Parathyroid adenoma (tissue), 2 donors: Measurements from ENCODE around the gene LAGE3.

Source experiments
- H2AFZ ChIP-seq: fragments of 300-600 bp; sonication (generic); one replicate; pipeline ENCODE4 v1.7.0; 2017; ENCODE audit warnings: antibody characterized with exemption, mild to moderate bottlenecking
- H3K27ac ChIP-seq: fragments of 300-600 bp; sonication (generic); one replicate; pipeline ENCODE4 v1.7.0; 2017
- H3K27me3 ChIP-seq: fragments of 300-600 bp; sonication (generic); one replicate; pipeline ENCODE4 v1.7.0; 2017; ENCODE audit warnings: low read length; ENCODE audit not compliant: control insufficient read depth, insufficient read depth
- H3K36me3 ChIP-seq: fragments of 300-600 bp; sonication (generic); one replicate; pipeline ENCODE4 v1.7.0; 2017; ENCODE audit warnings: low read length; ENCODE audit not compliant: control insufficient read depth, insufficient read depth
- H3K4me1 ChIP-seq: fragments of 300-600 bp; sonication (generic); one replicate; pipeline ENCODE4 v1.7.0; 2017; ENCODE audit warnings: control low read depth
- H3K4me2 ChIP-seq: fragments of 300-600 bp; sonication (generic); one replicate; pipeline ENCODE4 v1.7.0; 2017; ENCODE audit warnings: low read length
- H3K4me3 ChIP-seq: fragments of 300-600 bp; sonication (generic); one replicate; pipeline ENCODE4 v1.7.0; 2017; ENCODE audit warnings: low read depth, low read length
- H3K79me2 ChIP-seq: fragments of 300-600 bp; sonication (generic); one replicate; pipeline ENCODE4 v1.7.0; 2017; ENCODE audit warnings: control low read depth
- H3K9ac ChIP-seq: fragments of 300-600 bp; sonication (generic); one replicate; pipeline ENCODE4 v1.7.0; 2017; ENCODE audit warnings: mild to moderate bottlenecking
- H3K9me3 ChIP-seq: fragments of 300-600 bp; sonication (generic); one replicate; pipeline ENCODE4 v1.7.0; 2017; ENCODE audit warnings: low read length; ENCODE audit not compliant: control insufficient read depth
- TF ChIP-seq, protein P1 (sequence below): fragments of 300-600 bp; sonication (generic); IDR thresholded peaks from one replicate; pipeline ENCODE4 v1.7.0; 2017; ENCODE audit warnings: antibody characterized with exemption, mild to moderate bottlenecking
- donor health status: primary hyperparathyroidism.

LAGE3 gene

DNA sequence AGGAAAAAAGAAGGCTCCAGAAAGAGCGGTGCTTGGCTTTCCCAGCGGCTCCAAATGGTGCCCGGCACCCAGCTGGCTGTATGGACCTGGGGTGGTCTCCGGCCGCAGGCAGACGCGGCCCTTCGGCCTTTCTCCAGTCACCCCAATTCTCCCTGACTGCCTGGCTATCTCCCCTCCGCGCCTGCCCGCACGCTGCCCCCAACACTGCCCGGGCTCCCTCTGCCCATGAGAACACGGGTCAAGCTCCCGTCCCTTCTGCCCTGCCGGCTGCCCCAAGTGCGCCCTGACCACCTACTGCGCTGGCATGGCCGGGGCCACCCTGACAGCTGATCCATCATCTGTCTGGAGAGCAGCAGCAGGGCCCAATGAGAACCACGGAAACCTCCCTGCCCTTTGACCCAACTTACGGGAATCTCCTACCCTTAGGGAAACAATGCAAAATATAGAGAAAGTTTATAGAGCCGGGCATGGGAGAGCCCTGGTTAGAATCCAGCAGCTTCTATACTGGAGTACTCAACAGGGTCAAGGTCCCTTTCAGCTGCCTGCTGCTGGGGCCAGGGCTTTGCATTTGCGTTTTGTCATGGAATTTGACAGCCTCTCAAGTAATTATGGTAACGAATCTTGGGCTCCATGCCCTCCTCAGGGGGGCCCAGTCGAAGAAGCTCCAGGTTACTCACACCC, 38.2 kb upstream of the LAGE3 start:
- Histone ChIP-seq H3K4me3 (no peak overlapping the region), H3K36me3 (no peaks in the 10 kb centered on the region), H3K9ac (no peak overlapping the region), H3K4me1 (peaks cover 4% of the 10 kb centered on the region), H2AFZ (peak overlapping the region; percentile 87), H3K4me2 (no peak overlapping the region), H3K27me3 (no peaks in the 10 kb centered on the region), H3K27ac (peak overlapping the region; percentile 75), H3K79me2 (no peaks in the 10 kb centered on the region), H3K9me3 (no peaks in the 10 kb centered on the region)
- TF ChIP-seq, protein P1, sequence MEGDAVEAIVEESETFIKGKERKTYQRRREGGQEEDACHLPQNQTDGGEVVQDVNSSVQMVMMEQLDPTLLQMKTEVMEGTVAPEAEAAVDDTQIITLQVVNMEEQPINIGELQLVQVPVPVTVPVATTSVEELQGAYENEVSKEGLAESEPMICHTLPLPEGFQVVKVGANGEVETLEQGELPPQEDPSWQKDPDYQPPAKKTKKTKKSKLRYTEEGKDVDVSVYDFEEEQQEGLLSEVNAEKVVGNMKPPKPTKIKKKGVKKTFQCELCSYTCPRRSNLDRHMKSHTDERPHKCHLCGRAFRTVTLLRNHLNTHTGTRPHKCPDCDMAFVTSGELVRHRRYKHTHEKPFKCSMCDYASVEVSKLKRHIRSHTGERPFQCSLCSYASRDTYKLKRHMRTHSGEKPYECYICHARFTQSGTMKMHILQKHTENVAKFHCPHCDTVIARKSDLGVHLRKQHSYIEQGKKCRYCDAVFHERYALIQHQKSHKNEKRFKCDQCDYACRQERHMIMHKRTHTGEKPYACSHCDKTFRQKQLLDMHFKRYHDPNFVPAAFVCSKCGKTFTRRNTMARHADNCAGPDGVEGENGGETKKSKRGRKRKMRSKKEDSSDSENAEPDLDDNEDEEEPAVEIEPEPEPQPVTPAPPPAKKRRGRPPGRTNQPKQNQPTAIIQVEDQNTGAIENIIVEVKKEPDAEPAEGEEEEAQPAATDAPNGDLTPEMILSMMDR = no peak

DNA sequence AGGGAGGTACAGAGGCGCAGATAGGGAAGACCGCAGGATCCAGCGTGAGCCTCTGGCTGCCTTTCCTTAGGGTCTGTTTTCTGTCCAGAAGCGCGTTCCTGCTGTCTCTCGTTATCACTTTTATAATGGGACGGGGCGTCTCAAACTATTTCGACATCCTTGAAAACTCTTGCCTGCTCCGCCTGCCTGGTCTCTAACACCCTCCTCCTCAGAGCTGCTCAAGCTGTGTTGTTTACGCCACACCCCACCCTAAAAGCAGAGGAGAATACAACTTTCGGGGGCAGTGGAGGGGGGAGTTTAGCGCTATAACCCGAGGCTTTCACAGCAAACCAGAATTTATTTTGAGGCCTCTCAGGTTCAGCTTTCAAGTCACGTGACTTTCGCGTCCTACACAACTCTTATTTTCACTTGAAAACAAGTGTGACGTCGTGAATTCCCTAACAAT, 37.6 kb upstream of the LAGE3 start:
- Histone ChIP-seq H2AFZ (peak overlapping the region; percentile 87), H3K4me2 (peak overlapping the region; percentile 81), H3K4me1 (peaks cover 4% of the 10 kb centered on the region), H3K9me3 (no peaks in the 10 kb centered on the region), H3K27ac (peak overlapping the region; percentile 75), H3K79me2 (no peaks in the 10 kb centered on the region), H3K36me3 (no peaks in the 10 kb centered on the region), H3K9ac (no peak overlapping the region), H3K27me3 (no peaks in the 10 kb centered on the region), H3K4me3 (peak overlapping the region; percentile 57)
- TF ChIP-seq, protein P1 = no peak

DNA sequence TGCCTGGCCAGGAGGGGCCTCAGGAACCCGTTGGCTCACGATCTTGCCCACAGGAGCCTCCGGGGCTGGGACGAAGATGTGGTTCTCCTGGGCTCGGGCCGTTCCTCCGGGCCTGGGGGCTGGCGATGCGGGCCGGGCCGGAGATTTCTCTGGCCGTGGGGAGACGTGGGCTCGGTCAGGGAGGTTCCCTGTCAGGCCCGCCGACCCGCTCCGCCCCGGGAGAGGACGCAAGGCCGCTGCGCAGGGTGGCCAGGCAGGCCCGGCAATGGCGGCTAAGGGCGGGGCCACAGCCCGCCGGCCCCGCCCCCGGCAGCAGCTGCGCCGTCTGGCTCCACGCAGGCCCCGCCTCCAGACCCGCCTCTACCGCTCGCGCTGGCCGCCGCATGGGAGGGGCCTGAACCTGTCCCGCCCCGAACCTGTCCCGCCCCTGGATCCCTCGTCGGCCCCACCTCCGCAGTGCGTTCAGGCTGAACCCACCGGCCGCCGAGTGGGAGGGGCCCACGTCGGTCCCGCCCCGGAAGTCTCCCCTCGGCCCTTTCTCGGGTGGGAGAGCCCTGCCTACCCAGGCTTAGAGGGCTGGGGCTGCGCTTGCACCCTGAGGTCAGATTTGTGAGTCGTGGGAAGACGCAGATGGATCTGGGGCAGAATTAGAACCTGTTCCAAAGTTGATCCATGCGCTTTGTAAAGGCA, 37.0 kb upstream of the LAGE3 start, which contains the start of gene FAM3A:
Gene FAM3A (minus strand): TSS at position 267 of the 690 bp plus-strand sequence. CDS start 460 bp downstream, outside the sequence.
- H3K4me3 ChIP-seq = peak within 1 kb of the TSS; percentile 72
- H3K36me3 ChIP-seq = no peaks in the 10 kb centered on the region
- no peaks in the 10 kb centered on the region for H3K9me3 ChIP-seq
- peaks cover 4% of the 10 kb centered on the region for H3K4me1 ChIP-seq
- H2AFZ ChIP-seq = peak within 1 kb of the TSS; percentile 87
- TF ChIP-seq, protein P1 = no peak
- H3K4me2 ChIP-seq = peak within 1 kb of the TSS; percentile 81
- no peaks in the 10 kb centered on the region for H3K27me3 ChIP-seq
- H3K9ac ChIP-seq = peak within 1 kb of the TSS; percentile 87
- H3K27ac ChIP-seq = peak within 1 kb of the TSS; percentile 86
- no peaks in the 10 kb centered on the region for H3K79me2 ChIP-seq

DNA sequence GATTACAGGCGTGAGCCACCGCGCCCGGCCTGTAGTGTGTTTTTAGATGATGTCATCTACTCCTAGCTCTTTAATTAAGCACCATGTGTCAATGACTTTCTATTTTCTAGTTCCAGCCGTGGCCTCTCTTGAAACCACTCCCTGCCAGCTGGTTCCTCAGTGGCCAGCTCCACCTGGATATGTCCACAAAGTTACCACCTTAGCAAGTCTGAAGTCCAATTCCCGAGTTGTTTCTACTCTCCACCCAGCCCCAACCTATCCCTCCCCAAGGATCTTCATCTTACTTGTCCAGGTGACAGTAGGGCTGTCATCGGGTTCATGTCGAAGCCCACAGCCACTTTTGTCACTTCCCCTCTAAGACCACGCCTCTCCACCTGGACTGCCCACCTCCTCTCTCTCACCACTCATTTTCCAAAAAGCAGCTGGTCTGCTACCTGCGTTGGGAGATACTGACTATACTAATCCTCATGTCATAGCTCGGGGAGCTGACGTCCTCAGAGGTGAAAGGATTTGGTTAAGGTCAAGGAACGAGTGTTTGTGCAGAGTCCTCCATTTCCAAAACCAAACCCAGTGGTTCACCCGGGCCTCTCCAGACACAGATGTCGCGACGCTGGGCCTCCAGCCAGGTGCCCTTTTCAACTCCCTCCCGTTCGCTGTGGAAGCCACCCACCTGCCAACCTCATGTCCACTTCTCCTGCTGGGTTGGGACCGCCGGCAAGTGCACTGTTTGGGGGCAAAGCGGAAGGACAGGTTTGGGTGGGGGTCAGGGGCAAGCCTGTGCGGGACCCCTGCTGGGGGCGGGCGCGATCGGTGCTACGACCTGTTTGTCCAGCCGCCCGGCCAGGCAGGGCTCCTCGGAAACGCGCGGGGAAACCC, 36.2 kb upstream of the LAGE3 start:
- Histone ChIP-seq H3K9me3 (no peaks in the 10 kb centered on the region), H3K27ac (peak overlapping the region; percentile 86), H2AFZ (peak overlapping the region; percentile 76), H3K4me3 (peak overlapping the region; percentile 72), H3K4me1 (peaks cover 4% of the 10 kb centered on the region), H3K36me3 (no peaks in the 10 kb centered on the region), H3K9ac (peak overlapping the region; percentile 87), H3K79me2 (no peaks in the 10 kb centered on the region), H3K4me2 (peak overlapping the region; percentile 71), H3K27me3 (no peaks in the 10 kb centered on the region)
- TF ChIP-seq, protein P1 = no peak
